ENCODE data around the gene FLCN.
"Not testable (repeated sequence)": the region's sequence is repeated elsewhere in the genome, so short reads cannot be mapped to it uniquely, and the experiment has no call there.

The FLCN gene

GRCh38 chr17:17200311-17200710, 36.7 kb downstream of the FLCN start:
- H3K27ac ChIP-seq = no peak overlapping the region
- TF ChIP-seq CTCF (conservative IDR thresholded peaks at IDR 0.05) (no peak), ZFX (IDR thresholded peaks at IDR 0.05) (no peak)

GRCh38 chr17:17198281-17198680, 38.7 kb downstream of the FLCN start:
- no peak for TF ChIP-seq ZFX (IDR thresholded peaks at IDR 0.05)
- no peak for TF ChIP-seq CTCF (conservative IDR thresholded peaks at IDR 0.05)
- no peak overlapping the region for H3K27ac ChIP-seq

- H3K27ac ChIP-seq = no peak overlapping the region
- TF ChIP-seq ZFX (IDR thresholded peaks at IDR 0.05) (no peak), CTCF (conservative IDR thresholded peaks at IDR 0.05) (no peak)
Measured at GRCh38 chr17:17196776-17197175, 40.2 kb downstream of the FLCN start.

- not testable (repeated sequence) for H3K27ac ChIP-seq
Measured at GRCh38 chr17:17195466-17195865, 41.5 kb downstream of the FLCN start.

- no peak for TF ChIP-seq CTCF (conservative IDR thresholded peaks at IDR 0.05)
- TF ChIP-seq ZFX (IDR thresholded peaks at IDR 0.05) = no peak
- H3K27ac ChIP-seq = no peak overlapping the region
Measured at GRCh38 chr17:17191961-17192381, 45.0 kb downstream of the FLCN start.

- TF ChIP-seq CTCF (conservative IDR thresholded peaks at IDR 0.05) = no peak
- no peak for TF ChIP-seq ZFX (IDR thresholded peaks at IDR 0.05)
- no peak overlapping the region for H3K27ac ChIP-seq
Measured at GRCh38 chr17:17191346-17191792, 45.6 kb downstream of the FLCN start.

GRCh38 chr17:17190188-17190587, 46.8 kb downstream of the FLCN start:
- no peak overlapping the region for H3K27ac ChIP-seq

More at GRCh38 chr17:17190188-17190587, 46.8 kb downstream of the FLCN start:
- no peak for TF ChIP-seq ZFX (IDR thresholded peaks at IDR 0.05)
- TF ChIP-seq CTCF (conservative IDR thresholded peaks at IDR 0.05) = no peak
